Loucy (cell line): Measurements from ENCODE around the gene KCNH1.

ENCODE experiments used
- H2AFZ ChIP-seq: fragments of 200-600 bp; sonication (generic); 2 replicates; pipeline ENCODE4 v1.6.0; 2016; ENCODE audit warnings: antibody characterized with exemption, mild to moderate bottlenecking, low read length, moderate library complexity
- H3F3A ChIP-seq: fragments of 200-600 bp; 2 replicates; pipeline ENCODE4 v1.6.0; 2016; ENCODE audit warnings: antibody characterized with exemption, low read depth, mild to moderate bottlenecking
- H3K27me3 ChIP-seq: fragments of 200-600 bp; sonication (generic); 2 replicates; pipeline ENCODE4 v1.6.1; 2014; ENCODE audit warnings: low read length, mild to moderate bottlenecking; ENCODE audit not compliant: insufficient read depth, poor library complexity, severe bottlenecking
- H3K36me3 ChIP-seq: fragments of 200-600 bp; sonication (generic); 2 replicates; pipeline ENCODE4 v1.6.1; 2016; ENCODE audit warnings: low read length; ENCODE audit not compliant: insufficient read depth
- H3K4me1 ChIP-seq: fragments of 200-600 bp; sonication (generic); 2 replicates; pipeline ENCODE4 v1.5.1; 2014; ENCODE audit warnings: low read length, mild to moderate bottlenecking; ENCODE audit not compliant: insufficient read depth, poor library complexity, severe bottlenecking
- H3K4me2 ChIP-seq: fragments of 200-600 bp; sonication (generic); 2 replicates; pipeline ENCODE4 v1.6.0; 2014; ENCODE audit warnings: antibody characterized with exemption, low read length, low read depth, mild to moderate bottlenecking; ENCODE audit not compliant: poor library complexity, severe bottlenecking
- H3K4me3 ChIP-seq: fragments of 200-600 bp; sonication (generic); 2 replicates; pipeline ENCODE4 v1.5.1; 2014; ENCODE audit warnings: low read length, mild to moderate bottlenecking, mixed read lengths; ENCODE audit not compliant: poor library complexity, severe bottlenecking
- H3K79me2 ChIP-seq: fragments of 200-600 bp; sonication (generic); 2 replicates; pipeline ENCODE4 v1.6.1; 2014; ENCODE audit warnings: low read length; ENCODE audit not compliant: insufficient read depth
- H3K9ac ChIP-seq: fragments of 200-600 bp; sonication (generic); 2 replicates; pipeline ENCODE4 v1.6.0; 2014; ENCODE audit warnings: mild to moderate bottlenecking, low read depth, low read length, moderate library complexity; ENCODE audit not compliant: poor library complexity, severe bottlenecking
- H3K9me2 ChIP-seq: fragments of 200-600 bp; sonication (generic); replicated peaks from 2 replicates; pipeline ENCODE4 v1.6.1; 2016; ENCODE audit warnings: low read depth, low read length, mixed read lengths
- H3K9me3 ChIP-seq: fragments of 200-600 bp; sonication (generic); 2 replicates; pipeline ENCODE4 v1.6.1; 2014; ENCODE audit warnings: mild to moderate bottlenecking, antibody characterized with exemption, low read length, low read depth; ENCODE audit not compliant: insufficient read depth
- H4K20me1 ChIP-seq: fragments of 200-600 bp; sonication (generic); 2 replicates; pipeline ENCODE4 v1.6.0; 2014; ENCODE audit warnings: antibody characterized with exemption, low read length, mild to moderate bottlenecking; ENCODE audit not compliant: insufficient read depth, poor library complexity, severe bottlenecking
- EZH2phosphoT487 ChIP-seq: fragments of 200-600 bp; IDR thresholded peaks from 2 replicates; pipeline ENCODE4 v1.6.1; 2018; ENCODE audit warnings: antibody characterized with exemption, mild to moderate bottlenecking, moderate library complexity, borderline replicate concordance
- TF ChIP-seq, protein P1 (sequence below): fragments of 200-600 bp; sonication (generic); conservative IDR thresholded peaks from 2 replicates; pipeline ENCODE4 v1.5.1; 2014; ENCODE audit warnings: mild to moderate bottlenecking, antibody characterized with exemption, low read length

Gene KCNH1

DNA sequence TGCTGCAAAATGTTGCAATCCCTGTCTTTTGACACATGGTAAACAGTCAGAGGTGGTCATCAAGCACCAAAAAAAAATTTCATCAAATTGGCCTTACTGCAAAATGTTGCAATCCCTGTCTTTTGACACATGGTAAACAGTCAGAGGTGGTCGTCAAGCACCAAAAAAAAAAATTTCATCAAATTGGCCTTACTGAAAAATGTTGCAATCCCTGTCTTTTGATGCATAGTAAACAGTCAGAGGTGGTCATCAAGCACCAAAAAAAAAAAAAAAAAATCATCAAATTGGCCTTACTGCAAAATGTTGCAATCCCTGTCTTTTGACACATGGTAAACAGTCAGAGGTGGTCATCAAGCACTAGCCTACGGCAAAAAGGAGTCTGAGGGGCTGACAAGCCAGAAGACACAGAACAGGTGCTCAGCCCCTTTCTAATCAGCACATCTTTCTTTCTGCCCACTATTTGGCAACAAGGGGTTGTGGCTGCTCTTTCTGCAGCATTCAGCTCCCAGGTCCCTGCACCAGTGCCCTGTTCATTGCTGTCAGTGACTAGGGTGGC lies 223.8 kb downstream of the KCNH1 start:
- H3K4me2 ChIP-seq = no peak overlapping the region
- no peaks in the 10 kb centered on the region for H3K27me3 ChIP-seq
- H3F3A ChIP-seq = no peaks in the 10 kb centered on the region

DNA sequence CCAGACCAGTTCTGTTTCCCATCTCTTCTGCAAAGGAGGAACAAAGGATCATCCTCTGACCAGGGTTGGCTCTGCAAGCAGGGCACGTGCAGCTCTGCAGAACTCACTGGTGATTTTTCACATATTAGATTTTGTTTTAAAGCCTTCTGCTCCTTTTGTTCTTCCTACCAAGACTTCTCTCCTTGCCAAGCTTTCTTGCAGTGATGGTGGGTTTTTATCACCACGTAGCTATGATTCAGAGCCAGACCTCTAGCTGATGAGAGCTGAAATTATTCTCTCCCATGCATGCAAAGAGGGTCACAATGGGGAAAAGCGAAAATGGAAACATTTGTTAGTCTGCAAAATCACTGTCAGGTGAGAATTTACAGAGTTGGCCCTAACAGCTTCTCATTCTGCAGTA lies 225.2 kb downstream of the KCNH1 start:
- H3K4me1 ChIP-seq = no peaks in the 10 kb centered on the region
- no peaks in the 10 kb centered on the region for H3K9me3 ChIP-seq
- no peaks in the 10 kb centered on the region for H3K9me2 ChIP-seq
- H3K9ac ChIP-seq = no peak overlapping the region
- no peaks in the 10 kb centered on the region for H3K36me3 ChIP-seq
- no peaks in the 10 kb centered on the region for H4K20me1 ChIP-seq
- no peak overlapping the region for H3K4me3 ChIP-seq
- no peak overlapping the region for H2AFZ ChIP-seq
- no peak overlapping the region for H3K4me2 ChIP-seq
- TF ChIP-seq, protein P1, sequence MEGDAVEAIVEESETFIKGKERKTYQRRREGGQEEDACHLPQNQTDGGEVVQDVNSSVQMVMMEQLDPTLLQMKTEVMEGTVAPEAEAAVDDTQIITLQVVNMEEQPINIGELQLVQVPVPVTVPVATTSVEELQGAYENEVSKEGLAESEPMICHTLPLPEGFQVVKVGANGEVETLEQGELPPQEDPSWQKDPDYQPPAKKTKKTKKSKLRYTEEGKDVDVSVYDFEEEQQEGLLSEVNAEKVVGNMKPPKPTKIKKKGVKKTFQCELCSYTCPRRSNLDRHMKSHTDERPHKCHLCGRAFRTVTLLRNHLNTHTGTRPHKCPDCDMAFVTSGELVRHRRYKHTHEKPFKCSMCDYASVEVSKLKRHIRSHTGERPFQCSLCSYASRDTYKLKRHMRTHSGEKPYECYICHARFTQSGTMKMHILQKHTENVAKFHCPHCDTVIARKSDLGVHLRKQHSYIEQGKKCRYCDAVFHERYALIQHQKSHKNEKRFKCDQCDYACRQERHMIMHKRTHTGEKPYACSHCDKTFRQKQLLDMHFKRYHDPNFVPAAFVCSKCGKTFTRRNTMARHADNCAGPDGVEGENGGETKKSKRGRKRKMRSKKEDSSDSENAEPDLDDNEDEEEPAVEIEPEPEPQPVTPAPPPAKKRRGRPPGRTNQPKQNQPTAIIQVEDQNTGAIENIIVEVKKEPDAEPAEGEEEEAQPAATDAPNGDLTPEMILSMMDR = no peak
- TF ChIP-seq EZH2phosphoT487 = no peak
- no peaks in the 10 kb centered on the region for H3K79me2 ChIP-seq
- no peaks in the 10 kb centered on the region for H3F3A ChIP-seq
- no peaks in the 10 kb centered on the region for H3K27me3 ChIP-seq

More for the DNA sequence above, 223.8 kb downstream of the KCNH1 start:
- H2AFZ ChIP-seq = no peak overlapping the region
- H3K9ac ChIP-seq = no peak overlapping the region
- no peak overlapping the region for H3K4me3 ChIP-seq
- H3K36me3 ChIP-seq = no peaks in the 10 kb centered on the region
- no peaks in the 10 kb centered on the region for H4K20me1 ChIP-seq
- H3K9me2 ChIP-seq = no peaks in the 10 kb centered on the region
- no peaks in the 10 kb centered on the region for H3K4me1 ChIP-seq
- no peaks in the 10 kb centered on the region for H3K79me2 ChIP-seq
- no peaks in the 10 kb centered on the region for H3K9me3 ChIP-seq
- TF ChIP-seq, protein P1 = no peak
- no peak for TF ChIP-seq EZH2phosphoT487

DNA sequence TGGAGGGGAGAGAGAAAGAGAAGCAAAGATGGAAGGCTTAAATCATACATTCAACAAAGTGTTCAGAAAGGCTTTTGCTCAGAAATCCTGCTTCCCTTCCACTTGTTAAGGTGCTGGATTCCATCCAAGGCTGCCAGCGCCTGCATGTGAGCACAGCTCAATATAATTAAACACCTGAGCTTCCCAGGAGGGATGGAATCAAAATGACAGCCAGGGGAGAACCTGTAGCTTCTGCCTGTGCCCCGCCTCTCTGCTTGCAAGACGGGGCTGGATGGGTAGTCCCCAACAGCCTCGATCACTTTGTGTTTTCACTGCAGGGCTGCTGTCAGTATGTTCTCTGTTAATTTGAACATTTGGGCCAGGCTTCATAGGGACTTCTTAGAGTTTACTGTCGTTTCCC lies 225.7 kb downstream of the KCNH1 start:
- Histone ChIP-seq H3K27me3 (no peaks in the 10 kb centered on the region), H3K9me2 (no peaks in the 10 kb centered on the region), H2AFZ (no peak overlapping the region), H3K9me3 (no peaks in the 10 kb centered on the region), H3K79me2 (no peaks in the 10 kb centered on the region), H3K4me1 (no peaks in the 10 kb centered on the region), H3K4me3 (no peak overlapping the region), H3K36me3 (no peaks in the 10 kb centered on the region), H3F3A (no peaks in the 10 kb centered on the region), H4K20me1 (no peaks in the 10 kb centered on the region), H3K4me2 (no peak overlapping the region), H3K9ac (no peak overlapping the region)
- TF ChIP-seq, protein P1 = no peak
